Measurements from ENCODE around the gene UBE2D2.

The UBE2D2 gene

GRCh38 chr5:139652788-139653241, 91.7 kb downstream of the UBE2D2 start:
- DNase-seq = peak; percentile 74
- Histone ChIP-seq H3K4me3 (ENCODE audit: low read depth, low read length) (peak overlapping the region; percentile 87), H3K36me3 (replicated peaks) (no peaks in the 10 kb centered on the region), H3K27ac (peak overlapping the region; percentile 91), H3K27me3 (replicated peaks) (no peaks in the 10 kb centered on the region)
- in situ Hi-C loops (cut with HindIII; ENCODE audit: low pct_ligation_motif_present, low sequenced_read_pairs) = no loop called here
- no peak for TF ChIP-seq CTCF (IDR thresholded peaks at IDR 0.05; ENCODE audit: low read depth, low read length, missing control alignments)

DNA sequence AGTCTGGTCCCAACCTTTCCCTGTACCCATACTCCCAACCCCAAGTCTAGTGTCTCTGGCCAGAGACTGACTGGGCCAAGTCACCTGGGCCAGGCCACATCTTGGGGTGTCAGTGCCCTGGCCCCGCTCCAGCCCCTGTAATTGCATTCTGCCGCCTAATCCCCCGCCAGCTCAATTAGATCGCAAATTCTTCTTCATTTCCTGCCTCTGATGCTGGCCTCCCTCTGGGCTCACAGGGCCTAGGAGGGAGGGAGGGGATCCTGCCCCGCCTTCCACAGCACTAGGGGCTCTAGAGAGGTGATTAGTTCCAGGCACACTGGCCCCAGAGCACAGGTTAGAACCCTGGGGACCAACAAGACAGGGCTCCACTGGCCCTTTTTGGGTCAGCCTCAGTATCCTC, 92.5 kb downstream of the UBE2D2 start:
- no peaks in the 10 kb centered on the region for H3K27me3 ChIP-seq (replicated peaks)
- peak overlapping the region; percentile 91 for H3K27ac ChIP-seq
- no peak for DNase-seq
- no peaks in the 10 kb centered on the region for H3K36me3 ChIP-seq (replicated peaks)
- H3K4me3 ChIP-seq (ENCODE audit: low read depth, low read length) = no peak overlapping the region
- no peak for TF ChIP-seq CTCF (IDR thresholded peaks at IDR 0.05; ENCODE audit: low read depth, low read length, missing control alignments)
- in situ Hi-C loops (cut with HindIII; ENCODE audit: low pct_ligation_motif_present, low sequenced_read_pairs) = no loop called here

GRCh38 chr5:139654464-139654863, 93.3 kb downstream of the UBE2D2 start:
- Histone ChIP-seq H3K27me3 (replicated peaks) (no peaks in the 10 kb centered on the region), H3K4me3 (ENCODE audit: low read depth, low read length) (no peak overlapping the region), H3K27ac (no peak overlapping the region), H3K36me3 (replicated peaks) (no peaks in the 10 kb centered on the region)
- DNase-seq = no peak
- in situ Hi-C loops (cut with HindIII; ENCODE audit: low pct_ligation_motif_present, low sequenced_read_pairs) = no loop called here
- TF ChIP-seq CTCF (IDR thresholded peaks at IDR 0.05; ENCODE audit: low read depth, low read length, missing control alignments) = no peak

DNA sequence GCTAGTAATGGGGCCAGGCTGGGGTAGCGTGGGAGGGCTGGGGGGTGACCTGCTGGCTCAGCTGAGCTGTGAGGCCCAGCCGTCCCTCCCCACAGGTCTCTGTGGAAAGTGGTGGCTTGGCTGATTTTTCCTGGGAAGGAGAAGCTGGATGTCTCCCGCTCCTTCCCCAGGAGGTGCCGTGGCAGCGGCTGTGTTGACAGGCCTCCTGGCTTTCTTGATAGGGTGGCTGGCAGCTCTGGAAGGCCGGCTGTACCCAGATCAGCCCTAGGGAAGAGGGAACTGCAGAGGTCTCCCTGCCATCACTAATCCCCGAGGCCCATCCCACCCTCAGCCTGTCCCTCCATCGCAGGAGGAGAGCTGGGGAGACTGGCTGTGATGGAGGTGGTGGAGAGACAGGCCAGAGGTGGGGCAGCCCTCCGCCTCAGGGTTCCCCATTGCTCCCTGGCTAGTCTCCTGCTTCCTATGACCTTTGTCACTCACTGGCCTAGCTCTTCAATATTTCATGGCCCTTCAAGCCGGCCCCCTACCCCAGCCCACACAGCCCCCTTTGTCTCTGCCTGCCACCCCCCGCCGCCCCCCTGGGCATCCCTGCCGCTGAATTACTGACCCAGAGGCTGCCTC, 93.8 kb downstream of the UBE2D2 start:
- DNase-seq = no peak
- H3K27me3 ChIP-seq (replicated peaks) = no peaks in the 10 kb centered on the region
- H3K27ac ChIP-seq = no peak overlapping the region
- H3K36me3 ChIP-seq (replicated peaks) = no peaks in the 10 kb centered on the region
- no peak for TF ChIP-seq CTCF (IDR thresholded peaks at IDR 0.05; ENCODE audit: low read depth, low read length, missing control alignments)
- in situ Hi-C loops (cut with HindIII; ENCODE audit: low pct_ligation_motif_present, low sequenced_read_pairs) = no loop called here
- no peak overlapping the region for H3K4me3 ChIP-seq (ENCODE audit: low read depth, low read length)

- H3K27me3 ChIP-seq (replicated peaks) = no peaks in the 10 kb centered on the region
- in situ Hi-C loops (cut with HindIII; ENCODE audit: low pct_ligation_motif_present, low sequenced_read_pairs) = no loop called here
- DNase-seq = no peak
- H3K4me3 ChIP-seq (ENCODE audit: low read depth, low read length) = no peak overlapping the region
- peak overlapping the region; percentile 39 for H3K27ac ChIP-seq
- TF ChIP-seq CTCF (IDR thresholded peaks at IDR 0.05; ENCODE audit: low read depth, low read length, missing control alignments) = no peak
- H3K36me3 ChIP-seq (replicated peaks) = no peaks in the 10 kb centered on the region
Measured at GRCh38 chr5:139655727-139656271, 94.7 kb downstream of the UBE2D2 start.

All from brain microvascular endothelial cell (primary cell).